ENCODE measurements around the gene ANKS3.

The ANKS3 gene

GRCh38 chr16:4646773-4647643, 87.1 kb downstream of the ANKS3 start:
- no peak overlapping the region for H3K4me3 ChIP-seq (ENCODE audit: low read length)
- no peak for TF ChIP-seq ZNF274 (IDR thresholded peaks at IDR 0.05; ENCODE audit: low read depth, low read length)

Data from GM08714 (cell line).